K562 (cell line): ENCODE results near the gene BCR. TPM values are rescaled to one million over a fixed set of nuclear protein-coding genes. Genes with fewer than 3 reads are reported as not detected.

Experiments
- ATAC-seq: fragments of 200-7000 bp; cut with Tn5 transposase; 3 replicates; pipeline ENCODE4 v1.9.1; 2020; ENCODE audit warnings: moderate library complexity
- BruUV-seq: library from RNA; stranded (reverse); fragments of 400-500 nt; replicated peaks from 2 replicates; lab custom pipeline; 2021; lab: Mats Ljungman, UMichigan
- CTCF ChIA-PET: fragments of 300-600 bp; formaldehyde crosslinking; extraction: SDS; loops from one replicate; lab custom pipeline; 2021; ENCODE audit warnings: low intra/inter-chr PET ratio; lab: Yijun Ruan, JAX
- POLR2A ChIA-PET: fragments of 300-600, 350-650 bp; sonication (Branson Sonifier 250); formaldehyde crosslinking; extraction: SDS; loops from one replicate; lab custom pipeline; 2021; ENCODE audit warnings: antibody characterized with exemption, inconsistent platforms; lab: Yijun Ruan, JAX
- DNase-seq, 4 experiments: peaks; one replicate each; pipeline versions ENCODE4 v3.0.0 to v3.0.0-alpha.2; 2011 to 2018; ENCODE audit warnings: low spot score in 3 of 4, mixed read lengths in 3 of 4; ENCODE audit errors: extremely low read depth in 1 of 4
- FAIRE-seq: peaks from 2 replicates; lab custom pipeline; 2011; peaks lifted over from hg19 to GRCh38; lab: Jason Lieb, UNC
- H2AFZ ChIP-seq: 2 replicates; pipeline ENCODE4 v1.6.0; 2011; ENCODE audit warnings: low read depth, low read length, control low read depth, inconsistent platforms
- H3K27ac ChIP-seq: fragments of 200-600 bp; 3 replicates; pipeline ENCODE4 v1.8.0; 2011; ENCODE audit warnings: low read depth, mild to moderate bottlenecking, control low read depth, inconsistent platforms, low read length, moderate library complexity, mixed read lengths; ENCODE audit errors: extremely low read depth
- H3K27me3 ChIP-seq, 2 experiments: fragments of 300-600 bp in 1 of 2; 2 replicates in 1 of 2; 3 replicates in 1 of 2; pipeline versions ENCODE4 v1.6.0 to v1.8.0; 2011; ENCODE audit warnings: inconsistent platforms in 2 of 2, low read length in 2 of 2, mild to moderate bottlenecking in 1 of 2, mixed read lengths in 1 of 2, moderate library complexity in 1 of 2; ENCODE audit not compliant: control insufficient read depth in 2 of 2, insufficient read depth in 2 of 2
- H3K36me3 ChIP-seq: fragments of 300-600 bp; 3 replicates; pipeline ENCODE4 v1.8.0; 2011; ENCODE audit warnings: mild to moderate bottlenecking, low read length, inconsistent platforms; ENCODE audit not compliant: control insufficient read depth, insufficient read depth
- H3K4me1 ChIP-seq, 2 experiments: fragments of 200-600 bp in 1 of 2; replicated peaks in 1 of 2; 2 replicates in 1 of 2; 3 replicates in 1 of 2; pipeline versions ENCODE4 v1.5.1 to v1.8.0; 2011; ENCODE audit warnings: inconsistent platforms in 2 of 2, low read length in 2 of 2, mild to moderate bottlenecking in 1 of 2, mixed read lengths in 1 of 2, moderate library complexity in 1 of 2; ENCODE audit not compliant: control insufficient read depth in 2 of 2, insufficient read depth in 2 of 2
- H3K4me2 ChIP-seq: 2 replicates; pipeline ENCODE4 v1.6.1; 2011; ENCODE audit warnings: low read length, control low read depth, inconsistent platforms, mixed read lengths; ENCODE audit not compliant: insufficient read depth
- H3K4me3 ChIP-seq: fragments of 200-600 bp; sonication (generic), shearing (Covaris generic); 2 replicates; pipeline ENCODE4 v1.5.1; 2016; ENCODE audit warnings: control low read depth, inconsistent platforms
- H3K79me2 ChIP-seq: fragments of 200-600 bp; 3 replicates; pipeline ENCODE4 v1.8.0; 2011; ENCODE audit warnings: low read length, inconsistent platforms; ENCODE audit not compliant: control insufficient read depth, insufficient read depth
- H3K9ac ChIP-seq, 2 experiments: 2 replicates each; pipeline versions ENCODE4 v1.6.0 to v1.6.1; 2011; ENCODE audit warnings: low read depth in 2 of 2, low read length in 2 of 2, control low read depth in 1 of 2, inconsistent platforms in 1 of 2, mild to moderate bottlenecking in 1 of 2, mixed read lengths in 1 of 2; ENCODE audit not compliant: insufficient read depth in 1 of 2
- H3K9me1 ChIP-seq: one replicate; pipeline ENCODE4 v1.6.0; 2011; ENCODE audit warnings: inconsistent platforms, mild to moderate bottlenecking, low read length, moderate library complexity; ENCODE audit not compliant: control insufficient read depth, insufficient read depth
- H3K9me3 ChIP-seq: replicated peaks from 2 replicates; pipeline ENCODE4 v1.5.1; 2011; ENCODE audit warnings: low read depth, low read length, inconsistent platforms; ENCODE audit not compliant: control insufficient read depth, insufficient read depth
- H4K20me1 ChIP-seq: replicated peaks from 2 replicates; pipeline ENCODE4 v1.6.1; 2011; ENCODE audit warnings: low read length, inconsistent platforms, mixed read lengths; ENCODE audit not compliant: control insufficient read depth, insufficient read depth
- EP400 ChIP-seq: fragments of 450-650 bp; IDR thresholded peaks from 2 replicates; pipeline ENCODE4 v1.6.1; 2017; ENCODE audit warnings: antibody characterized with exemption, mild to moderate bottlenecking, moderate library complexity
- HNRNPK ChIP-seq: fragments of 200-400 bp; formaldehyde crosslinking; IDR thresholded peaks from one replicate; pipeline ENCODE4 v1.6.1; 2018; ENCODE audit warnings: mild to moderate bottlenecking, low read depth, low read length; ENCODE audit not compliant: poor library complexity, severe bottlenecking
- L3MBTL2 ChIP-seq: fragments of 450-650 bp; IDR thresholded peaks from 2 replicates; pipeline ENCODE4 v1.6.1; 2016; ENCODE audit warnings: mild to moderate bottlenecking, moderate library complexity
- MAFK ChIP-seq: IDR thresholded peaks from 2 replicates; pipeline ENCODE4 v1.6.1; 2011; ENCODE audit warnings: low read length, improper control_type of control experiment
- POLR2B ChIP-seq: fragments of 450-650 bp; IDR thresholded peaks from 2 replicates; pipeline ENCODE4 v1.6.1; 2018; ENCODE audit warnings: low read depth; ENCODE audit not compliant: partially characterized antibody
- SFPQ ChIP-seq: fragments of 200-400 bp; formaldehyde crosslinking; IDR thresholded peaks from 2 replicates; pipeline ENCODE4 v1.6.1; 2017; ENCODE audit warnings: mild to moderate bottlenecking, low read depth, low read length, moderate library complexity
- TBP ChIP-seq: optimal IDR thresholded peaks from 2 replicates; pipeline ENCODE3; 2011; ENCODE audit warnings: low read depth, low read length, improper control_type of control experiment
- TRIM28 ChIP-seq: fragments of 450-650 bp; IDR thresholded peaks from 2 replicates; pipeline ENCODE4 v1.6.1; 2017
- TSC22D4 ChIP-seq: fragments of 450-650 bp; IDR thresholded peaks from 2 replicates; pipeline ENCODE4 v1.6.1; 2016; ENCODE audit warnings: missing genetic modification characterization, missing biosample characterization, control low read depth
- ZFP1 ChIP-seq: fragments of 450-650 bp; formaldehyde crosslinking; IDR thresholded peaks from 2 replicates; pipeline ENCODE4 v1.4.0; 2020; ENCODE audit warnings: mild to moderate bottlenecking, mixed read lengths
- ZNF224 ChIP-seq: sonication (generic); formaldehyde crosslinking; IDR thresholded peaks from 2 replicates; pipeline ENCODE4 v1.8.0; 2022; ENCODE audit warnings: mild to moderate bottlenecking, missing genetic modification reagents
- ZNF384 ChIP-seq: IDR thresholded peaks from 2 replicates; pipeline ENCODE4 v1.6.1; 2012; ENCODE audit warnings: low read depth, low read length, improper control_type of control experiment
- WGBS: fragments of 100-300 bp; shearing (Covaris generic); methylation state at CpG from one replicate; pipeline ENCODE4 v1.1.6; 2016; ENCODE audit warnings: low coverage, mixed read lengths; ENCODE audit not compliant: insufficient coverage; ENCODE audit errors: missing lambda C conversion rate; 5-methylcytosine and 5-hydroxymethylcytosine counted together
- in situ Hi-C: fragments of 300-500 bp; cut with MboI; formaldehyde crosslinking; loops from 4 replicates; pipeline ENCODE4 v1.15.0; 2018; ENCODE audit warnings: inconsistent platforms, mixed read lengths
- intact Hi-C: fragments of 100-400 bp; cut with micrococcal nuclease; formaldehyde crosslinking; loops from 2 replicates; pipeline ENCODE4 v1.14.2; 2022
- polyA plus RNA-seq, 8 experiments: library from polyadenylated mRNA; depleted of rRNA in 4 of 8; stranded (reverse) in 5 of 8; unstranded in 3 of 8; fragments of >200 nt; fragmentation: Nextera tagmentation in 2 of 8; fragmentation: Illumina TruSeq in 1 of 8; extraction: Ambion mirVana in 2 of 8; extraction: Trizol in 1 of 8; gene quantifications; 2 replicates each; pipeline versions ENCODE4 v1.2.1 to v1.2.3, GENCODE V29; 2011 to 2014; ENCODE audit warnings: inconsistent platforms in 1 of 8, missing spikeins in 1 of 8
- total RNA-seq, 7 experiments: library from RNA; depleted of rRNA in 6 of 7; stranded (reverse); fragments of >200 nt in 6 of 7; fragmentation: Illumina TruSeq in 2 of 7; extraction: Trizol in 2 of 7; gene quantifications; 2 replicates each; pipeline versions ENCODE4 v1.2.1 to v1.2.3, GENCODE V29; 2011 to 2021; ENCODE audit warnings: low replicate concordance in 1 of 7
- TF ChIP-seq, protein P1 (sequence below): sonication (generic); formaldehyde crosslinking; IDR thresholded peaks from 2 replicates; pipeline ENCODE4 v1.8.1; 2022; ENCODE audit warnings: missing genetic modification reagents
- TF ChIP-seq, protein P2 (sequence below): sonication (generic); formaldehyde crosslinking; IDR thresholded peaks from 2 replicates; pipeline ENCODE4 v1.8.1; 2023; ENCODE audit warnings: mild to moderate bottlenecking, missing genetic modification reagents, moderate library complexity
- TF ChIP-seq, protein P3 (sequence below): sonication (generic); formaldehyde crosslinking; IDR thresholded peaks from 2 replicates; pipeline ENCODE4 v1.8.1; 2023; ENCODE audit warnings: mild to moderate bottlenecking, missing genetic modification reagents

BCR gene
- total and polyA plus RNA-seq, 9 of the 15 experiments (the other 6 are each of a cell fraction or from before 2014, with no cell fraction given) = 0.41 to 150 (median 45.6) TPM

DNA sequence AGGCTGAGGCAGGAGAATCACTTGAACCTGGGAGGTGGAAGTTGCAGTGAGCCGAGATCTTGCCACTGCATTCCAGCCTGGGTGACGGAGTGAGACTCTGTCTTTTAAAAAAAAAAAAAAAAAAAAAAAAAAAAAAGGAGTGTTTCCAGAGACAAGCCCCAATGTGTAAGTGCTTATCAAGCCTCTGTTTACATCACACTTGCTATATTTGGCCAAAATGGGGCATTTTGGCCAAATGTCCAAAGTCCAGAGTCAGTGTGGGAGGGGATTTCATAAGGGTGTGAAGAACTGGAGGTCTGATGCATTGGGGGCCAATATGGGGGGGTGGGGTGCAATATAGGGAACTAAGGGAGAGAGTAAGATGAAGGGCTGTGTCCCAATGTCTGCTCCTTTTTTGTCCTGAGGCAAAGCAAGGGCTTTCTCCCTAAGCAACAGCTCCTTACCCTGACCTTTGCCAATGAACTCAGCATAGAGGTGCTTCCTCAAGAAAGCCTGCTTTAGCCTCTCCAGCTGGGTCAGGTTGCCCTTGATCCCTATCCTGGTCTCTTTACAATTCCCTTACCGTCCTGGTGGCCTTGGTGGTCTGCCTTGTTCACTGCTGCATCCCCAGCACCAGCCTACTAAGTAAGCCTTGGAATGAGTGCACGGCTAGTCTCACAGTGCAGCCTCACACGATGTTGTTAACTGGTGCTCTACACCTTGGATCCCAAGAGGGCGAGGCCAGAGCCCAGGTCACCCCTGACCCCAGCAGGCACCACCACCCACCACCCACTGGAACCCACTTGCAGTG is 14.1 kb upstream of the BCR start:
- Histone ChIP-seq H3K4me3 (no peak overlapping the region), H3K36me3 (no peaks in the 10 kb centered on the region), H3K79me2 (no peaks in the 10 kb centered on the region), H3K9me1 (peaks cover 29% of the 10 kb centered on the region), H3K9me3 (no peaks in the 10 kb centered on the region), H3K4me1 (peaks cover 0 to 5% of the 10 kb centered on the region in 2 experiments; a peak in 3 of 5 replicates), H3K9ac (peak overlapping the region in 1 of 2 experiments; percentile 1; a peak in 1 of 4 replicates), H3K27me3 (peaks cover 61 to 75% of the 10 kb centered on the region in 2 experiments), H3K27ac (no peak overlapping the region), H3K4me2 (no peak overlapping the region), H2AFZ (no peak overlapping the region), H4K20me1 (peaks cover 66% of the 10 kb centered on the region)
- WGBS = 5% methylated on average over 6 of the region's 6 CpGs
- DNase-seq = no peak
- ChIA-PET POLR2A (interaction anchor here (0.6 to 86.5 kb wide), 8 partner anchors 20 to 116 kb away, joined by 3 to 3476 read pairs (median 4); partner anchors contain the start of genes BCR and RAB36), CTCF (interaction anchor here (0.6 to 0.9 kb wide), 2 partner anchors 12 to 372 kb away, joined by 3 to 7 read pairs; no protein-coding TSS in a partner anchor)
- in situ Hi-C loops = loop anchor here (25.0 kb wide), 1 partner anchor 421 kb away; the partner anchor contains the start of gene IGLL1
- ATAC-seq = peak; percentile 4
- FAIRE-seq = no peak
- intact Hi-C loops = no loop called here
- no TSS peak for BruUV-seq
- TF ChIP-seq ZNF384 = peak; percentile 74
- no peak for TF ChIP-seq SFPQ
- TF ChIP-seq TSC22D4 (tag) = no peak
- TF ChIP-seq HNRNPK = no peak
- peak; percentile 18 for TF ChIP-seq TBP
- TF ChIP-seq POLR2B = no peak
- TF ChIP-seq, protein P1, sequence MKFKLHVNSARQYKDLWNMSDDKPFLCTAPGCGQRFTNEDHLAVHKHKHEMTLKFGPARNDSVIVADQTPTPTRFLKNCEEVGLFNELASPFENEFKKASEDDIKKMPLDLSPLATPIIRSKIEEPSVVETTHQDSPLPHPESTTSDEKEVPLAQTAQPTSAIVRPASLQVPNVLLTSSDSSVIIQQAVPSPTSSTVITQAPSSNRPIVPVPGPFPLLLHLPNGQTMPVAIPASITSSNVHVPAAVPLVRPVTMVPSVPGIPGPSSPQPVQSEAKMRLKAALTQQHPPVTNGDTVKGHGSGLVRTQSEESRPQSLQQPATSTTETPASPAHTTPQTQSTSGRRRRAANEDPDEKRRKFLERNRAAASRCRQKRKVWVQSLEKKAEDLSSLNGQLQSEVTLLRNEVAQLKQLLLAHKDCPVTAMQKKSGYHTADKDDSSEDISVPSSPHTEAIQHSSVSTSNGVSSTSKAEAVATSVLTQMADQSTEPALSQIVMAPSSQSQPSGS (CRISPR knock-in tag) = no peak
- TF ChIP-seq, protein P2, sequence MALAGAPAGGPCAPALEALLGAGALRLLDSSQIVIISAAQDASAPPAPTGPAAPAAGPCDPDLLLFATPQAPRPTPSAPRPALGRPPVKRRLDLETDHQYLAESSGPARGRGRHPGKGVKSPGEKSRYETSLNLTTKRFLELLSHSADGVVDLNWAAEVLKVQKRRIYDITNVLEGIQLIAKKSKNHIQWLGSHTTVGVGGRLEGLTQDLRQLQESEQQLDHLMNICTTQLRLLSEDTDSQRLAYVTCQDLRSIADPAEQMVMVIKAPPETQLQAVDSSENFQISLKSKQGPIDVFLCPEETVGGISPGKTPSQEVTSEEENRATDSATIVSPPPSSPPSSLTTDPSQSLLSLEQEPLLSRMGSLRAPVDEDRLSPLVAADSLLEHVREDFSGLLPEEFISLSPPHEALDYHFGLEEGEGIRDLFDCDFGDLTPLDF (CRISPR knock-in tag) = 0 out of 2 replicates have a peak, but pooled peaks have one; percentile 54
- TF ChIP-seq EP400 = no peak
- no peak for TF ChIP-seq ZNF224 (CRISPR knock-in tag)
- no peak for TF ChIP-seq ZFP1 (CRISPR knock-in tag)
- TF ChIP-seq MAFK = peak; percentile 18; the same call in 1 of the 2 replicates
- no peak for TF ChIP-seq L3MBTL2
- TF ChIP-seq, protein P3, sequence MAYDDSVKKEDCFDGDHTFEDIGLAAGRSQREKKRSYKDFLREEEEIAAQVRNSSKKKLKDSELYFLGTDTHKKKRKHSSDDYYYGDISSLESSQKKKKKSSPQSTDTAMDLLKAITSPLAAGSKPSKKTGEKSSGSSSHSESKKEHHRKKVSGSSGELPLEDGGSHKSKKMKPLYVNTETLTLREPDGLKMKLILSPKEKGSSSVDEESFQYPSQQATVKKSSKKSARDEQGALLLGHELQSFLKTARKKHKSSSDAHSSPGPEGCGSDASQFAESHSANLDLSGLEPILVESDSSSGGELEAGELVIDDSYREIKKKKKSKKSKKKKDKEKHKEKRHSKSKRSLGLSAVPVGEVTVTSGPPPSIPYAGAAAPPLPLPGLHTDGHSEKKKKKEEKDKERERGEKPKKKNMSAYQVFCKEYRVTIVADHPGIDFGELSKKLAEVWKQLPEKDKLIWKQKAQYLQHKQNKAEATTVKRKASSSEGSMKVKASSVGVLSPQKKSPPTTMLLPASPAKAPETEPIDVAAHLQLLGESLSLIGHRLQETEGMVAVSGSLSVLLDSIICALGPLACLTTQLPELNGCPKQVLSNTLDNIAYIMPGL = 0 out of 2 replicates have a peak, but pooled peaks have one; percentile 16
- no peak for TF ChIP-seq TRIM28
